WTC11 (cell line): ENCODE results near the gene NSMCE1. TPM values are rescaled to one million over a fixed set of nuclear protein-coding genes. Genes with fewer than 3 reads are reported as not detected.

Source experiments
- ATAC-seq: fragments of 200-7000 bp; cut with Tn5 transposase; 2 replicates; pipeline ENCODE4 v1.10.0; 2021; ENCODE audit warnings: mild to moderate bottlenecking, moderate library complexity
- CTCF ChIA-PET: fragments of 300-600 bp; sonication (Branson Sonifier 250); formaldehyde crosslinking; loops from one replicate; lab custom pipeline; 2021; ENCODE audit warnings: antibody characterized with exemption; lab: Charles Lee
- POLR2A ChIA-PET: fragments of 350-600 bp; sonication (Branson Sonifier 250); formaldehyde crosslinking; loops from one replicate; lab custom pipeline; 2021; ENCODE audit warnings: antibody characterized with exemption; lab: Charles Lee
- DNase-seq: peaks from one replicate; pipeline ENCODE4 v3.0.0; 2021; ENCODE audit warnings: low spot score
- H3K27ac Mint-ChIP-seq: 2 replicates; pipeline ENCODE4 v1.8.0; 2021; ENCODE audit warnings: mixed read lengths
- H3K27me3 Mint-ChIP-seq: 2 replicates; pipeline ENCODE4 v1.8.0; 2021; ENCODE audit warnings: low read depth, mild to moderate bottlenecking, moderate library complexity, mixed read lengths
- H3K36me3 Mint-ChIP-seq: 2 replicates; pipeline ENCODE4 v1.8.0; 2021; ENCODE audit warnings: mixed read lengths
- H3K4me1 Mint-ChIP-seq: 2 replicates; pipeline ENCODE4 v1.8.0; 2022; ENCODE audit warnings: mixed read lengths
- H3K4me3 Mint-ChIP-seq: 2 replicates; pipeline ENCODE4 v1.8.0; 2021; ENCODE audit warnings: mild to moderate bottlenecking, moderate library complexity, mixed read lengths
- H3K9me3 Mint-ChIP-seq: 2 replicates; pipeline ENCODE4 v1.8.0; 2021; ENCODE audit warnings: mixed read lengths
- CREB1 ChIP-seq: sonication (generic); formaldehyde crosslinking; IDR thresholded peaks from 2 replicates; pipeline ENCODE4 v1.8.0; 2023; ENCODE audit warnings: mild to moderate bottlenecking, missing genetic modification reagents
- EMX1 ChIP-seq: fragments of 250-450 bp; sonication (Bioruptor Pico); IDR thresholded peaks from 2 replicates; pipeline ENCODE4 v1.8.0; 2021; ENCODE audit warnings: mild to moderate bottlenecking
- MXD4 ChIP-seq: fragments of 250-450 bp; sonication (Bioruptor Pico); IDR thresholded peaks from 2 replicates; pipeline ENCODE4 v1.8.0; 2021; ENCODE audit warnings: mild to moderate bottlenecking, moderate library complexity, borderline replicate concordance
- TEAD1 ChIP-seq: sonication (generic); formaldehyde crosslinking; IDR thresholded peaks from 2 replicates; pipeline ENCODE4 v1.8.0; 2022; ENCODE audit warnings: mild to moderate bottlenecking, missing genetic modification reagents
- ZNF121 ChIP-seq: sonication (generic); formaldehyde crosslinking; IDR thresholded peaks from 2 replicates; pipeline ENCODE4 v1.8.0; 2023; ENCODE audit warnings: missing genetic modification reagents
- ZNF219 ChIP-seq: sonication (generic); formaldehyde crosslinking; IDR thresholded peaks from 2 replicates; pipeline ENCODE4 v1.8.0; 2023; ENCODE audit warnings: missing genetic modification reagents, mild to moderate bottlenecking, borderline replicate concordance
- ZNF317 ChIP-seq: sonication (generic); formaldehyde crosslinking; IDR thresholded peaks from 2 replicates; pipeline ENCODE4 v1.8.1; 2023; ENCODE audit warnings: low read depth, mild to moderate bottlenecking, moderate library complexity, missing genetic modification reagents, borderline replicate concordance
- total RNA-seq: library from RNA; stranded (reverse); gene quantifications from 3 replicates; pipeline ENCODE4 v1.2.3, GENCODE V29; 2021
- TF ChIP-seq, protein P1 (sequence below): fragments of 250-450 bp; sonication (Bioruptor Pico); IDR thresholded peaks from 2 replicates; pipeline ENCODE4 v1.9.0; 2021; ENCODE audit warnings: mild to moderate bottlenecking, borderline replicate concordance
- TF ChIP-seq, protein P2 (sequence below): sonication (generic); formaldehyde crosslinking; IDR thresholded peaks from 2 replicates; pipeline ENCODE4 v1.8.0; 2022; ENCODE audit warnings: mild to moderate bottlenecking, missing genetic modification reagents
- TF ChIP-seq, protein P3 (sequence below): sonication (generic); formaldehyde crosslinking; IDR thresholded peaks from 2 replicates; pipeline ENCODE4 v1.8.1; 2023; ENCODE audit warnings: mild to moderate bottlenecking, missing genetic modification reagents, moderate library complexity

Gene NSMCE1
- total RNA-seq, 1 experiment from 2014 or later: 29.4 TPM

DNA sequence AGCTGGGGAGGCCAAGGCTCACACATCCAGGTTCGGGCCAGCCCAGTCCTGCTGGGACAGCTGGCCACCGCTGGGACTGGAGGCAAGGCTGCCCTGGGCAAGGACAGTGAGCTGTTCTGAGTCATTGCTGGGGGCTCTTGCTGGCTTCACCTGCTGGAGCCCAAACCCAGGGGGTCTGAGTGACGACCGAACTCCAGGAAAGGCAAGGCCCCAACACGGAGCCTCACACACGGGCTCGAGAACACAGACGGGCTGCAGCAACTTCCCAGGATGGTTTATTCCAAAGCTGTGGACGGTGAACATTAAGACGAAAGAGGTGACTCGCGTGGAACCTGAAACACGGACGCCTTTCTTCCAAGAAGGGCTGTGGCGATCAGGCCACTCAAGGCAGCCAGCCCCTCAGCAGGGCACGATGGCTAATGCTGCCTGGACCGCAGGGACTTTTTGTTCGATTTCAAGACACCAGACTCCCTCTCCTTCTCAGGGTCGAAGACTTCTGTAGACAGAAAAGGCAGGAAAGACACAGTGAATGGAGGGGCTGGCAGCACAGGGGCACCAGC is 43.8 kb downstream of the NSMCE1 start (continued):
- TF ChIP-seq, protein P1, sequence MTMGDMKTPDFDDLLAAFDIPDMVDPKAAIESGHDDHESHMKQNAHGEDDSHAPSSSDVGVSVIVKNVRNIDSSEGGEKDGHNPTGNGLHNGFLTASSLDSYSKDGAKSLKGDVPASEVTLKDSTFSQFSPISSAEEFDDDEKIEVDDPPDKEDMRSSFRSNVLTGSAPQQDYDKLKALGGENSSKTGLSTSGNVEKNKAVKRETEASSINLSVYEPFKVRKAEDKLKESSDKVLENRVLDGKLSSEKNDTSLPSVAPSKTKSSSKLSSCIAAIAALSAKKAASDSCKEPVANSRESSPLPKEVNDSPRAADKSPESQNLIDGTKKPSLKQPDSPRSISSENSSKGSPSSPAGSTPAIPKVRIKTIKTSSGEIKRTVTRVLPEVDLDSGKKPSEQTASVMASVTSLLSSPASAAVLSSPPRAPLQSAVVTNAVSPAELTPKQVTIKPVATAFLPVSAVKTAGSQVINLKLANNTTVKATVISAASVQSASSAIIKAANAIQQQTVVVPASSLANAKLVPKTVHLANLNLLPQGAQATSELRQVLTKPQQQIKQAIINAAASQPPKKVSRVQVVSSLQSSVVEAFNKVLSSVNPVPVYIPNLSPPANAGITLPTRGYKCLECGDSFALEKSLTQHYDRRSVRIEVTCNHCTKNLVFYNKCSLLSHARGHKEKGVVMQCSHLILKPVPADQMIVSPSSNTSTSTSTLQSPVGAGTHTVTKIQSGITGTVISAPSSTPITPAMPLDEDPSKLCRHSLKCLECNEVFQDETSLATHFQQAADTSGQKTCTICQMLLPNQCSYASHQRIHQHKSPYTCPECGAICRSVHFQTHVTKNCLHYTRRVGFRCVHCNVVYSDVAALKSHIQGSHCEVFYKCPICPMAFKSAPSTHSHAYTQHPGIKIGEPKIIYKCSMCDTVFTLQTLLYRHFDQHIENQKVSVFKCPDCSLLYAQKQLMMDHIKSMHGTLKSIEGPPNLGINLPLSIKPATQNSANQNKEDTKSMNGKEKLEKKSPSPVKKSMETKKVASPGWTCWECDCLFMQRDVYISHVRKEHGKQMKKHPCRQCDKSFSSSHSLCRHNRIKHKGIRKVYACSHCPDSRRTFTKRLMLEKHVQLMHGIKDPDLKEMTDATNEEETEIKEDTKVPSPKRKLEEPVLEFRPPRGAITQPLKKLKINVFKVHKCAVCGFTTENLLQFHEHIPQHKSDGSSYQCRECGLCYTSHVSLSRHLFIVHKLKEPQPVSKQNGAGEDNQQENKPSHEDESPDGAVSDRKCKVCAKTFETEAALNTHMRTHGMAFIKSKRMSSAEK: no peak
- TF ChIP-seq ZNF219 (no peak), TEAD1 (CRISPR knock-in tag) (no peak), CREB1 (CRISPR knock-in tag) (no peak)

DNA sequence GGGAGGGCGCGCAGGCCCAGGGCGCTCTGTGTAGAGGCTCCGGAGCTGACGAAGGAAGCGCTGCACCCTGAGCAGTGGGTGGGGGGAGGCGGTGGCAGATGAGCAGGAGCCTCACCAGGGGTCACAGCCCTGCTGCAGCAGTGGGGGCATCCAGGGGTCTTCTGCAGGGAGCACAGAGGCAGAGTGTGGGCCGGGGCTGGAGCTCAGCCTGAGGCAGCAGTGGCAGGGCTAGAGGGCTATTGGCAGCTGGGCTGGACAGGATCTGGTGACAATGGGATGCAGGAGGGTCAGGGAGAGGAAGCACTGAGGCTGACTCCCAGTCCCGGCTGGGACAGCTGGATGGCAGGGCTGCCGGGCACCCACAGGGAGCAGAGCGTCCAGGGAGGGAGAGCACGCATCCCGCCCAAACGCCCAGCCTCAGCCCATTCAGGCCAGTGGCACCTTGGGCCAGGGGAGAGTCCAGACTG is 44.3 kb downstream of the NSMCE1 start:
- H3K36me3 Mint-ChIP-seq: no peaks in the 10 kb centered on the region
- H3K9me3 Mint-ChIP-seq: no peaks in the 10 kb centered on the region
- CTCF ChIA-PET: interaction anchor here (0.8 to 3.6 kb wide), 5 partner anchors 11 to 326 kb away, joined by 3 to 28 read pairs (median 18); partner anchors contain the start of genes GTF3C1 and KATNIP
- DNase-seq: no peak
- no peak for ATAC-seq
- POLR2A ChIA-PET: no interaction called here
- H3K4me3 Mint-ChIP-seq: no peak overlapping the region
- no peaks in the 10 kb centered on the region for H3K27me3 Mint-ChIP-seq
- peak overlapping the region; percentile 85; the same call in 1 of the 2 replicates for H3K27ac Mint-ChIP-seq
- TF ChIP-seq TEAD1 (CRISPR knock-in tag) (no peak), MXD4 (CRISPR knock-in tag) (no peak), ZNF317 (CRISPR knock-in tag) (no peak), ZNF121 (CRISPR knock-in tag) (no peak)
- TF ChIP-seq, protein P2, sequence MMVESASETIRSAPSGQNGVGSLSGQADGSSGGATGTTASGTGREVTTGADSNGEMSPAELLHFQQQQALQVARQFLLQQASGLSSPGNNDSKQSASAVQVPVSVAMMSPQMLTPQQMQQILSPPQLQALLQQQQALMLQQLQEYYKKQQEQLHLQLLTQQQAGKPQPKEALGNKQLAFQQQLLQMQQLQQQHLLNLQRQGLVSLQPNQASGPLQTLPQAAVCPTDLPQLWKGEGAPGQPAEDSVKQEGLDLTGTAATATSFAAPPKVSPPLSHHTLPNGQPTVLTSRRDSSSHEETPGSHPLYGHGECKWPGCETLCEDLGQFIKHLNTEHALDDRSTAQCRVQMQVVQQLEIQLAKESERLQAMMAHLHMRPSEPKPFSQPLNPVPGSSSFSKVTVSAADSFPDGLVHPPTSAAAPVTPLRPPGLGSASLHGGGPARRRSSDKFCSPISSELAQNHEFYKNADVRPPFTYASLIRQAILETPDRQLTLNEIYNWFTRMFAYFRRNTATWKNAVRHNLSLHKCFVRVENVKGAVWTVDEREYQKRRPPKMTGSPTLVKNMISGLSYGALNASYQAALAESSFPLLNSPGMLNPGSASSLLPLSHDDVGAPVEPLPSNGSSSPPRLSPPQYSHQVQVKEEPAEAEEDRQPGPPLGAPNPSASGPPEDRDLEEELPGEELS (CRISPR knock-in tag): no peak
- TF ChIP-seq, protein P3, sequence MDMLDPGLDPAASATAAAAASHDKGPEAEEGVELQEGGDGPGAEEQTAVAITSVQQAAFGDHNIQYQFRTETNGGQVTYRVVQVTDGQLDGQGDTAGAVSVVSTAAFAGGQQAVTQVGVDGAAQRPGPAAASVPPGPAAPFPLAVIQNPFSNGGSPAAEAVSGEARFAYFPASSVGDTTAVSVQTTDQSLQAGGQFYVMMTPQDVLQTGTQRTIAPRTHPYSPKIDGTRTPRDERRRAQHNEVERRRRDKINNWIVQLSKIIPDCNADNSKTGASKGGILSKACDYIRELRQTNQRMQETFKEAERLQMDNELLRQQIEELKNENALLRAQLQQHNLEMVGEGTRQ (CRISPR knock-in tag): no peak
- TF ChIP-seq, all 79 proteins: peak for 0
- H3K4me1 Mint-ChIP-seq: no peaks in the 10 kb centered on the region

DNA sequence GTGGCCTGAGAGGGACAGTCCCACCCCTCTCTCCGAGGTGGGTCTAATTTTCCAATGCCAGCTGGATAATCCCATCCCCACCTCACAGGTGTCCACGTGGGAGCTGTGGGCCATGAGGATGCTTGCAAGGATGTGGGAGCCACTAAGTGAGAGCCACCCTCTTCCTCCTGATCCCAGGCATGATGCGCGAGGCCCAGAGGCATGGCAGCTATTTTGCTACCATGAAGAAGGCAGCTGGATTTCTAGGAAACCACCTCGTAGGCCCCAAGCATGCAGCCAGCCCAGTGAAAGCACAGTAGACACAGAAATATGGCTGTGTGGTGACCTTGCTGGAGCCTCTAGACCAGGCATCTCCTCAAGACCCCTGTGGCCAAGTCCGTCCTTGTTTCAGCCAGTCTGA is 44.9 kb downstream of the NSMCE1 start:
- TF ChIP-seq, protein P2 (CRISPR knock-in tag): no peak
- no peak for TF ChIP-seq EMX1 (CRISPR knock-in tag)
- ATAC-seq: no peak
- Mint-ChIP-seq H3K27me3 (no peaks in the 10 kb centered on the region), H3K27ac (peak overlapping the region; percentile 85; the same call in 1 of the 2 replicates), H3K4me1 (no peaks in the 10 kb centered on the region), H3K4me3 (no peak overlapping the region), H3K9me3 (no peaks in the 10 kb centered on the region), H3K36me3 (no peaks in the 10 kb centered on the region)
- no peak for DNase-seq
- ChIA-PET POLR2A (no interaction called here), CTCF (interaction anchor here (1.9 to 3.0 kb wide), 2 partner anchors 11 to 44 kb away, joined by 6 to 11 read pairs; no protein-coding TSS in a partner anchor)
